D341Med (cell line): ENCODE measurements around the gene STARD4.

ENCODE experiments used
- DNase-seq: peaks from one replicate; pipeline ENCODE4 v3.0.0; 2012; ENCODE audit warnings: low spot score

The STARD4 gene

GRCh38 chr5:111469293-111469896, 42.9 kb downstream of the STARD4 start:
- DNase-seq: no peak

DNA sequence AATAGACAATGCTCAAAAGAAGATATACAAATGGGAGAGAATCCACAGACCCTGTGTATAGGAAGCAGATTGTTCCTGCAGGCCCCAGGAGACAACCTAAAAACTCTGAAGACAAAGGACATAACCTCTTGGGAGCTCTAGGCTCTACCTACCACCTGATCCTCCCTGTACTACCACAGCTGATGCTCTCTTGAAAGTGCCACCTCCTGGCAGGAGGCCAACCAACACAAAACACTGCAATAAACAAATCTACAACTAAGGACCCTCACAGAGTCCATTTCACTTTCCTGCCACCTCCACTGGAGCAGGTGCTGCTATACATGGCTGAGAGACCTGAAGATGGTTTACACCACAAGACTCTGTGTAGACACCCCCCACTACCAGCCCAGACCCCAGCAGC, 49.0 kb downstream of the STARD4 start:
- DNase-seq: no peak

DNA sequence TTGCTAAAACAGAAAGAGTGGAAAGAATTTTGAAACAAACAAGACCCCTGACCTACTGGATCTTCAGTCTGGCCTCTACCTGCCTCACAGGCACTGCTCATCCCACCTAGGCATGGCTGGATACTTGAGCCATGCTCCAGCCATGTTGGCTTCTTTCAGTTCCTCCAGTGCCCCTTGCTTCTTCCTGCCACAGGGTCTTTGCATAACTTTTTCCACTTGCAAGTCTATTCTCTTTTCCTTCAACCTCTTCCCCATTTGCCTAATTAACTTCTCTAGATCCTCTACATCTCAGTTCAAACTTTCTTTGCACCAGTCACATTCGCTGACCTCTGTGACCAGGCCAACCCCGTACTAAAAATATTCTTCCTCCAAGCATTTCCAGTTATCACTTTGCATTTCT, 50.4 kb downstream of the STARD4 start:
- no peak for DNase-seq

GRCh38 chr5:111461255-111461671, 51.1 kb downstream of the STARD4 start:
- DNase-seq: peak; percentile 73

- DNase-seq: no peak
Observed at GRCh38 chr5:111454776-111455175, 57.6 kb downstream of the STARD4 start.

DNA sequence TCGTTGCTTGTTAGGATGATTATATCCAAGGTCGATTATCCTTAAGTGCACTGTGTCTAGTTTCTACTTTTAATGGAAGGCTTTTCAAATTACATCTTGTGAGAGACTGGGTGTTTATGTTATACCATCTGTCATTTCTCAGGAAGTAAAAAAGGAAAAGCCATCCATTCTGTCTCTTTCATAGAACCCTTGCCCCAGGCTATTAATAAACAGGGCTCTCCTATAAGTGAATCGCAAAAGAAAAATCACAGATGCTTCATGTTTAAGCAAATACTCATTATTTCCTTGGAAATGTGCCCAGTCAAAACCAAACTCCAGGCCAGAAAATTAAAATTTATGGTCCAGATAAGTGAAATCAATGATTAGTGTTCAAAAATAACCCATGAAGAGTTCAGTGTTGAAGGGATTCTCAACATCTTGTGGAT, 58.1 kb downstream of the STARD4 start:
- peak; percentile 31 for DNase-seq

GRCh38 chr5:111453747-111454146, 58.6 kb downstream of the STARD4 start:
- DNase-seq: peak; percentile 42

DNA sequence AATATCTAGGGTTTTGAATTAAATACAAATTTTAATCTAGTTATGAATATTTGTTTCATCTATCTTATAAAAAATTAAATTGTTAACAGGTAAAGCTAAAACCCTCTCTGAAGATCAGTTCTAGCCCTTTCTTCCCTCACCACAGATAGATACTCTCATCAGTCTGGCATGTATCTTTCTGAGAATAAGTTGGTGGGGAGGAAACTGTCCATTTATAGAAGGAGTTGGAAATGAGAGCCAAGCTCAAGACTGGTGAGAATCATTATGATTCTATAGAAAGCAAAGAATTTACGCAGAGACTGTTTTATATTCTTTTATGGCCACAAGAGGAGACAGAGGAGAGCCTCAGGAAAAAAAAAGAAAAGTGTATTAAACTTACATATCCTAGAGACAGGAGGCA, 59.0 kb downstream of the STARD4 start:
- no peak for DNase-seq

GRCh38 chr5:111447822-111448221, 64.5 kb downstream of the STARD4 start:
- no peak for DNase-seq

- no peak for DNase-seq
Observed at GRCh38 chr5:111447099-111447498, 65.2 kb downstream of the STARD4 start.
